ENCODE measurements around the gene RFC2. TPM values are rescaled to one million over a fixed set of nuclear protein-coding genes. Genes with fewer than 3 reads are reported as not detected.

RFC2 gene
- total RNA-seq, 2 donors from 2014 or later = 15.6 to 21.9 TPM

DNA sequence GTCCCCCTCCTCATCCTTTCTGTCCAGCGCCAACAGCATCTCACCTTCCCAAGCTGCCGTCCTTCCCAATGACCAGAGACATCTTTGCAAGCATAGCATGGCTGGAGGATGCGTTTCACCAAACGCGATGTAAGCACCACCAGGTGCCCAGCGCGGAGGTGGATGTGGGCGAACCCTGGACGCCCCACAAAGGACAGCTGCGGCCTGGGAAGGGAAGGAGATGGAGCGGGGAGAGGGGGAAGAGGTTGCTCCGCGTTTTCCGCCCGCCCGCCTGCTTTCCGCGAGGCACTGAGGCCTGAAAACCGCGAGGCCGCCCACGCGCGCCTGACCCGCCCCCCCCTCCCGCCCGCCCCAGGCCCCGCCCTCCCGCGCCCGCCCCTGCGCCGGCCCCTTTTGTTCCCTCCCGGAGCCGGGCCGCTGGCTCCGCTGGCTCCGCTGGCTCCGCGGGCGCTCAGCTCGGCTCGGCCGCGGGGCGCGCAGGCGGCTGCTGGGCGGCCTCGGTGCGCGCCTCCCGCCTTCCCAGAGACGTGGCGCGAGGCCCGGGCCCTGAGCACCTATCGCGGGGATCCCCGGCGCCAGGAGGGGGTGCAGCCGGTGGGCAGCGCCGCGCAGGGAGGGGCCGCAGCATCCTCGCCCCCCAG, 34.9 kb upstream of the RFC2 start, which contains the start of gene CLIP2:
TSS of gene CLIP2 (plus strand) at position 390 of the 641 bp plus-strand sequence. CDS start 28,140 bp downstream, outside the sequence.
- Histone ChIP-seq H3K4me3 (peak within 1 kb of the TSS; percentile 74 to 80), H3K36me3 (no peaks in the 10 kb centered on the region), H3K4me1 (replicated peaks) (peaks cover 9% of the 10 kb centered on the region), H3K9me3 (no peaks in the 10 kb centered on the region), H3K27ac (peak within 1 kb of the TSS; percentile 68 to 69), H3K27me3 (replicated peaks; ENCODE audit: insufficient read depth) (no peaks in the 10 kb centered on the region)
- WGBS = under 1% methylated on average over 35 of the region's 67 CpGs
- intact Hi-C loops (cut with DNase I) = loop anchor here (2.0 kb wide), 1 partner anchor 18 kb away; no protein-coding TSS in a partner anchor
- peak; percentile 76 for DNase-seq (ENCODE audit: low spot score)
- TF ChIP-seq POLR2A (IDR thresholded peaks at IDR 0.05) (peak; percentile 42), POLR2AphosphoS5 (IDR thresholded peaks at IDR 0.05) (no peak)
- TF ChIP-seq, protein P1, sequence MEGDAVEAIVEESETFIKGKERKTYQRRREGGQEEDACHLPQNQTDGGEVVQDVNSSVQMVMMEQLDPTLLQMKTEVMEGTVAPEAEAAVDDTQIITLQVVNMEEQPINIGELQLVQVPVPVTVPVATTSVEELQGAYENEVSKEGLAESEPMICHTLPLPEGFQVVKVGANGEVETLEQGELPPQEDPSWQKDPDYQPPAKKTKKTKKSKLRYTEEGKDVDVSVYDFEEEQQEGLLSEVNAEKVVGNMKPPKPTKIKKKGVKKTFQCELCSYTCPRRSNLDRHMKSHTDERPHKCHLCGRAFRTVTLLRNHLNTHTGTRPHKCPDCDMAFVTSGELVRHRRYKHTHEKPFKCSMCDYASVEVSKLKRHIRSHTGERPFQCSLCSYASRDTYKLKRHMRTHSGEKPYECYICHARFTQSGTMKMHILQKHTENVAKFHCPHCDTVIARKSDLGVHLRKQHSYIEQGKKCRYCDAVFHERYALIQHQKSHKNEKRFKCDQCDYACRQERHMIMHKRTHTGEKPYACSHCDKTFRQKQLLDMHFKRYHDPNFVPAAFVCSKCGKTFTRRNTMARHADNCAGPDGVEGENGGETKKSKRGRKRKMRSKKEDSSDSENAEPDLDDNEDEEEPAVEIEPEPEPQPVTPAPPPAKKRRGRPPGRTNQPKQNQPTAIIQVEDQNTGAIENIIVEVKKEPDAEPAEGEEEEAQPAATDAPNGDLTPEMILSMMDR (IDR thresholded peaks at IDR 0.05) = peak in 1 of 4 experiments; percentile 30

DNA sequence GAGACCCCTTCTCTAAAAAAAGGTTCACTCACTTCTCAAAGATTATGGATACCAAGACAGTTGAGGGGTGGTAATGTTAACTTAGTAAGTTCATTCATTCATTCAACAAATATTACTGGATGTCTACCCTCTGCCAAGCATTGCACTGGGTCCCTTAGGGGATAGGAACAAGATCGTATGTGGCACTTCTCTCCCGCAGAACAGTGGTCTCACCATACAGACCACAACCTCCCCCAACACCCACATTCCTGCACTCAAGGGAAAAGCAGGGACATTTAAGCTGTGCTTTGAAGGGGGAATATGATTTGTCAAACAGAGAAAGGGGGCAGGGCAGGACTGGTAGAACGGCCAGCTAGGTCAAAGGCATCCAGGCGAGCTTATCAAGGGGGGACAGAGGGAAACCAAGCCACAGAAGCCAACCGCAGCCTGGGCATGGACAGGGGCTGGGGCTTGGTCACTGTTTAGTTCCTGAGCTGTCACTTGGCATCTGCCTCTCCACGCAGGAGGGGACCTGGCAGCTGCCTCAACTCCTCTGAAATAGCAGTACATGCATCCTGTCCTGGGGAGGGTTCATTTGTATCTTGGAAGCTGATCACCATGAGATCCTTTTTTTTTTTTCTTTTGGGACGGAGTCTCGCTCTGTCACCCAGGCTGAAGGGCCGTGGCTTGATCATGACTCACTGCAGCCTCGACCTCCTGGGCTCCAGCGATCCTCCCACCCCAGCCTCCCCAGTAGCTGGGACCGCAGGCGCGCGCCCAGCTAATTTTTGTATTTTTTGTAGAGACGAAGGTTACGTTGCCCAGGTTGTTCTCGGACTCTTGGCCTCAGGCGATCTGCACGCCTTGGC, 34.1 kb upstream of the RFC2 start:
- H3K27me3 ChIP-seq (replicated peaks; ENCODE audit: insufficient read depth) = no peaks in the 10 kb centered on the region
- H3K27ac ChIP-seq = no peak overlapping the region
- no peaks in the 10 kb centered on the region for H3K9me3 ChIP-seq
- intact Hi-C loops (cut with DNase I) = loop anchor here (2.0 kb wide), 1 partner anchor 17 kb away; no protein-coding TSS in a partner anchor
- DNase-seq (ENCODE audit: low spot score) = no peak
- H3K4me3 ChIP-seq = peak overlapping the region; percentile 74 to 80
- WGBS = 41% methylated on average over 20 of the region's 20 CpGs
- peaks cover 9% of the 10 kb centered on the region for H3K4me1 ChIP-seq (replicated peaks)
- H3K36me3 ChIP-seq = no peaks in the 10 kb centered on the region
- TF ChIP-seq POLR2AphosphoS5 (IDR thresholded peaks at IDR 0.05) (no peak), POLR2A (IDR thresholded peaks at IDR 0.05) (no peak)
- TF ChIP-seq, protein P1 (IDR thresholded peaks at IDR 0.05) = no peak

DNA sequence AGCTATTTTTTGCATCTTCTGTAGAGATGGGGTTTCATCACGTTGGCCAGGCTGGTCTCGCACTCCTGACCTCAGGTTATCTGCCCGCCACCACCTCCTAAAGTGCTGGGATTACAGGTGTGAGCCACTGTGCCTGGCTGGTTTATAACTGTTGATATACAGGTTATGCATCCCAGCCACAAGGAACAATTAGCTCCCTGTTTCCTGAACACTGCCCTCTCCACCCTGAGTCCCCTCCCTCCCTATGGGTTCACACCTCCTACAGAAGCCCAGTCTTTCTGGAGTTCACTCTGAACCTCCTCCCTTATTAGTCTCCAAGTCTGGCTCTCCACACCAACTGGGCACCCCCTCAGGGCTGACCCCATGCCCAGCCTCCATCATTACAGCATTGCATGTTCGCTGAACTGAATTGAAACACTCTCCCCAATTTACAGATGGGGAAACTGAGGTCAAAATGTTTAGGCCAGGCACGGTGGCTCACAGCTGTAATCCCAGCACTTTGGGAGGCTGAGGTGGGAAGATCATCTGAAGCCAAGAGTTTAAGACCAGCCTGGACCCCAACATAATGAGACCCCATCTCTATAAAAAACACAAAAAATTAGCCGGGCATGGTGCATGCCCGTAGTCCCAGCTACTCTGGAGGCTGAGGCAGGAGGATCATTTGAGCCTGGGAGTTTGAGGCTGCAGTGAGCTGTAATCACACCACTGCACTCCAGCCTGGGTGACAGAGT, 33.3 kb upstream of the RFC2 start:
- WGBS = 82% methylated on average over 7 of the region's 7 CpGs
- intact Hi-C loops (cut with DNase I) = loop anchor here (2.0 kb wide), 1 partner anchor 17 kb away; no protein-coding TSS in a partner anchor

DNA sequence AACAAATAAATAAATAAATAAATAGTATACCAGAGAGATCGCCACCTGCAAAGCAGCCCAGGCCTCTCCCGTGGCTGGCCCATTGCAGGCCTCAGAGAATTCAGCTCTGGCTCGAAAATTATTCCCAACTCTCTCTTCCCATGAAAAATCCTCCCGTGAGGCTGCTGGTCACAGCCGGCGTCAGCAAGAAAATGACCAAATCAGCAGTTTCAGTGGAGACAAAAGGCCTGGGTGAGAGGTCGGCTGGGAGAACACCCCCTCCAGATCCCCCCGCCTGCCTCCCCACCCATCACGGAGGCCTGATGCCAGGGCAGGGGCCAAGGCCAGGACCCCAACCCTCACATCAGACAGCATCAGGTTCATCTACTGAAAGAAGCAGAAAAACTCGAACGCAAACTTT, 31.9 kb upstream of the RFC2 start:
- H3K36me3 ChIP-seq = no peaks in the 10 kb centered on the region
- TF ChIP-seq POLR2A (IDR thresholded peaks at IDR 0.05) (no peak), POLR2AphosphoS5 (IDR thresholded peaks at IDR 0.05) (no peak)
- TF ChIP-seq, protein P1 (IDR thresholded peaks at IDR 0.05) = no peak
- H3K4me1 ChIP-seq (replicated peaks) = peaks cover 9% of the 10 kb centered on the region
- intact Hi-C loops (cut with DNase I) = no loop called here
- H3K27ac ChIP-seq = no peak overlapping the region
- H3K4me3 ChIP-seq = no peak overlapping the region
- 89% methylated on average over 11 of the region's 11 CpGs for WGBS
- DNase-seq (ENCODE audit: low spot score) = no peak
- no peaks in the 10 kb centered on the region for H3K27me3 ChIP-seq (replicated peaks; ENCODE audit: insufficient read depth)
- no peaks in the 10 kb centered on the region for H3K9me3 ChIP-seq

More for the DNA sequence above, 33.3 kb upstream of the RFC2 start:
- Histone ChIP-seq H3K4me3 (no peak overlapping the region), H3K9me3 (no peaks in the 10 kb centered on the region), H3K36me3 (no peaks in the 10 kb centered on the region), H3K4me1 (replicated peaks) (peaks cover 9% of the 10 kb centered on the region), H3K27me3 (replicated peaks; ENCODE audit: insufficient read depth) (no peaks in the 10 kb centered on the region), H3K27ac (no peak overlapping the region)
- no peak for TF ChIP-seq POLR2AphosphoS5 (IDR thresholded peaks at IDR 0.05)
- no peak for TF ChIP-seq POLR2A (IDR thresholded peaks at IDR 0.05)
- TF ChIP-seq, protein P1 (IDR thresholded peaks at IDR 0.05) = no peak
- DNase-seq (ENCODE audit: low spot score) = no peak

Measured in prostate gland (tissue), 2 donors.